OCI-LY3 (cell line): ENCODE data around the gene PLCH2.

Source experiments
- H2AFZ ChIP-seq: fragments of 200-600, 300-600 bp; shearing (Covaris generic); 2 replicates; pipeline ENCODE4 v1.6.0; 2014; ENCODE audit warnings: antibody characterized with exemption, low read depth, low read length
- H3K27ac ChIP-seq: fragments of 200-600, 300-600 bp; sonication (generic); 2 replicates; pipeline ENCODE4 v1.5.1; 2014; ENCODE audit warnings: mild to moderate bottlenecking, low read length, moderate library complexity, mixed read lengths
- H3K27me3 ChIP-seq: fragments of 200-600, 300-600 bp; sonication (generic); 2 replicates; pipeline ENCODE4 v1.6.1; 2014; ENCODE audit warnings: low read depth, low read length, mixed read lengths
- H3K36me3 ChIP-seq: fragments of 200-600, 300-600 bp; sonication (generic); replicated peaks from 2 replicates; pipeline ENCODE3; 2014; ENCODE audit warnings: low read depth, low read length, mixed read lengths
- H3K4me1 ChIP-seq: fragments of 300-600, 200-600 bp; sonication (generic); 2 replicates; pipeline ENCODE4 v1.6.1; 2014; ENCODE audit warnings: low read length, mixed read lengths
- H3K4me2 ChIP-seq: fragments of 200-600, 300-600 bp; sonication (generic); 2 replicates; pipeline ENCODE4 v1.6.1; 2014; ENCODE audit warnings: low read length, mixed read lengths
- H3K4me3 ChIP-seq: fragments of 300-600, 200-600 bp; sonication (generic); 2 replicates; pipeline ENCODE4 v1.5.1; 2014; ENCODE audit warnings: antibody characterized with exemption, mild to moderate bottlenecking, low read length, moderate library complexity
- H3K79me2 ChIP-seq: fragments of 300-600, 200-600 bp; shearing (Covaris generic); 2 replicates; pipeline ENCODE4 v1.6.1; 2014; ENCODE audit warnings: mild to moderate bottlenecking, low read length, mixed read lengths
- H3K9ac ChIP-seq: fragments of 300-600, 200-600 bp; shearing (Covaris generic); 2 replicates; pipeline ENCODE4 v1.6.0; 2014; ENCODE audit warnings: mild to moderate bottlenecking, low read length, moderate library complexity
- H3K9me3 ChIP-seq: fragments of 200-600, 300-600 bp; shearing (Covaris generic); 2 replicates; pipeline ENCODE4 v1.6.1; 2014; ENCODE audit warnings: low read length, mixed read lengths; ENCODE audit not compliant: insufficient read depth
- H4K20me1 ChIP-seq: fragments of 200-600, 300-600 bp; sonication (generic); 2 replicates; pipeline ENCODE4 v1.6.1; 2016; ENCODE audit warnings: low read length, mixed read lengths; ENCODE audit not compliant: insufficient read depth
- EZH2phosphoT487 ChIP-seq: fragments of 200-600 bp; shearing (Covaris generic); IDR thresholded peaks from 2 replicates; pipeline ENCODE4 v1.6.1; 2018; ENCODE audit warnings: antibody characterized with exemption, mixed run types, low read depth
- TF ChIP-seq, protein P1 (sequence below): fragments of 200-600, 300-600 bp; sonication (generic); IDR thresholded peaks from 2 replicates; pipeline ENCODE4 v1.5.1; 2014; ENCODE audit warnings: antibody characterized with exemption, low read length, low read depth

Gene PLCH2

DNA sequence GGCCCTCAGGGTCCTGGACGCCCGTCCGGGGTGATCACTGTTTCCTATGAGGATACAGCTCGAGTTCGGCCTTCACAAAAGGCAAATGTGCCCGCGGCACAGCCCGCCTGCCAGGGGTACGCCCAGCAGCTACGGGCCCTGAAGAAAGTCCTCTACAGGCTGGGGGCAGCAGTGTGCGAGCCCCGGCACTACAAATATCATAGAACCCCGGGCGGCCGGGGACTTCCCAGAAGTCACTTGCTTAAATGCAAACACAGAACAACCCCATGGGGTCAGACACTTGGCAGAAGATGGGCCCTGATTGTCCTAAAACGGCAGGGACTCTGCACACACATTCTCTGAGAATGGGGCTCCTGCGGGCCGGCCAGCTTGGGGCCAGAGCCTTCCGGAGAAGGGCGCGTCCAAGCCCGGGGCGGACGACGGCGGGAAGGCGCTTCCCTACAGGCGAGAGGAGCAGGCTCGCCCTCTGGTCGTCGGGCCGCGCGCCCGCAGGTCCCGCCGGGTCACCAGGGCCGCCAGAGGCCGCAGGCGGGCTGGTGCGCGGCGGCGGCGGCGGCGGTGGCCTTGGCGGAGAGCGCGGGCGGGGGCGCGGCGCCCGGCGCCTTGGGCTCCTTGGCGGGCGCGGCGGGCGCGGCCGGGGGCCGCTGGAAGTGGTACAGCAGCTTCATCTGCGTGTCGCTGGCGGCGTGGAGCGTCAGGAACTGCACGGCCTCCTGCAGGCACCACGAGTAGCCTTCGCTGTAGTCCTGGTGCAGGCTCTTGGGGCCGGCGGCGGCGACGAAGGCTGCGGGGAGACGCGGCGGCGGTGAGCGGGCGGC, 53.1 kb downstream of the PLCH2 start:
- Histone ChIP-seq H4K20me1 (peaks cover 17% of the 10 kb centered on the region), H3K36me3 (no peaks in the 10 kb centered on the region), H3K27ac (no peak overlapping the region), H3K4me3 (no peak overlapping the region), H3K9me3 (no peaks in the 10 kb centered on the region), H2AFZ (no peak overlapping the region), H3K27me3 (0 out of 2 replicates have a peak, but pooled peaks cover 4% of the 10 kb centered on the region), H3K4me2 (no peak overlapping the region), H3K79me2 (peaks cover 19% of the 10 kb centered on the region), H3K4me1 (peaks cover 17% of the 10 kb centered on the region), H3K9ac (no peak overlapping the region)
- TF ChIP-seq, protein P1, sequence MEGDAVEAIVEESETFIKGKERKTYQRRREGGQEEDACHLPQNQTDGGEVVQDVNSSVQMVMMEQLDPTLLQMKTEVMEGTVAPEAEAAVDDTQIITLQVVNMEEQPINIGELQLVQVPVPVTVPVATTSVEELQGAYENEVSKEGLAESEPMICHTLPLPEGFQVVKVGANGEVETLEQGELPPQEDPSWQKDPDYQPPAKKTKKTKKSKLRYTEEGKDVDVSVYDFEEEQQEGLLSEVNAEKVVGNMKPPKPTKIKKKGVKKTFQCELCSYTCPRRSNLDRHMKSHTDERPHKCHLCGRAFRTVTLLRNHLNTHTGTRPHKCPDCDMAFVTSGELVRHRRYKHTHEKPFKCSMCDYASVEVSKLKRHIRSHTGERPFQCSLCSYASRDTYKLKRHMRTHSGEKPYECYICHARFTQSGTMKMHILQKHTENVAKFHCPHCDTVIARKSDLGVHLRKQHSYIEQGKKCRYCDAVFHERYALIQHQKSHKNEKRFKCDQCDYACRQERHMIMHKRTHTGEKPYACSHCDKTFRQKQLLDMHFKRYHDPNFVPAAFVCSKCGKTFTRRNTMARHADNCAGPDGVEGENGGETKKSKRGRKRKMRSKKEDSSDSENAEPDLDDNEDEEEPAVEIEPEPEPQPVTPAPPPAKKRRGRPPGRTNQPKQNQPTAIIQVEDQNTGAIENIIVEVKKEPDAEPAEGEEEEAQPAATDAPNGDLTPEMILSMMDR: no peak
- no peak for TF ChIP-seq EZH2phosphoT487

DNA sequence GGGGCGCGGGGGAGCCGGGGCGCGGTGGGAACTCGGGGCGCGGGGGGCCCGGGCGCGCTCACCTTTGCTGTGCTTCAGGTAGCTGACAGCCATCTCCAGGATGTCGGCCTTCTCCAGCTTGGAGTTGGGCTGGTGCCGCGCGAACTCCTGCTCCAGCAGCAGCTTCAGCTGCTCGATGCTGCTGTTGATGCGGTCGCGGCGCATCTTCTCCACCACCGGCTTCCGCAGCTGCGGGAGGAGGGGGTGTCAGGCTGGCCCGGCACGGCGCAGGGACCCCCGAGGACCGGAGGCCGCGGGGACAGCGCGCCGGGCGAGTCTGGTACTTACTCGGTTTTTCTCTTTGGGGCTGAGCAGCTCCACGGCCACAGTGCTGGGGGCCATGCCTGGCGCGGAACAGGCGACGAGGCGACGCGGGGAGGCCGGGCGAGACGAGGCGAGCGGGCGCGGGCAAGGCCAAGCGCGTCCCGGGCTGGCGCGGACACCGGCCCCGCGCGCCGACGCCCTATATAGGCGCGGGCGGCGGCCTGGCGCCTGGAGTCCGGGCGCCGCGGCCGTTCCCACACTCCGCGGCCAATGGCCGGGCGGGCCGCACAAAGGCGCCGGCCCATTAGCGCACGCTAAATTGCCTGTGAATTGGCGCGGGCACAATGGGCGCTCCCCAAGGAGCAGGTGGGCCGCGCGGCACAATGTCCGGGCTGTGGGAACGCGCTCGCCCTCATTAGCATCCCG, 53.9 kb downstream of the PLCH2 start, which contains the start of gene HES5:
Gene HES5 (minus strand): TSS at position 480 of the 729 bp plus-strand sequence. CDS start 99 bp downstream, at position 381.
- H3K79me2 ChIP-seq: peaks cover 11% of the 10 kb centered on the region
- H3K4me1 ChIP-seq: peaks cover 12% of the 10 kb centered on the region
- peaks cover 8% of the 10 kb centered on the region; the same call in 1 of the 2 replicates for H3K27me3 ChIP-seq
- H4K20me1 ChIP-seq: peaks cover 9% of the 10 kb centered on the region
- H2AFZ ChIP-seq: no peak within 1 kb of the TSS
- no peak within 1 kb of the TSS for H3K4me3 ChIP-seq
- H3K27ac ChIP-seq: no peak within 1 kb of the TSS
- H3K36me3 ChIP-seq: no peaks in the 10 kb centered on the region
- H3K4me2 ChIP-seq: no peak within 1 kb of the TSS
- no peak within 1 kb of the TSS for H3K9ac ChIP-seq
- no peaks in the 10 kb centered on the region for H3K9me3 ChIP-seq
- no peak for TF ChIP-seq EZH2phosphoT487
- TF ChIP-seq, protein P1: no peak

DNA sequence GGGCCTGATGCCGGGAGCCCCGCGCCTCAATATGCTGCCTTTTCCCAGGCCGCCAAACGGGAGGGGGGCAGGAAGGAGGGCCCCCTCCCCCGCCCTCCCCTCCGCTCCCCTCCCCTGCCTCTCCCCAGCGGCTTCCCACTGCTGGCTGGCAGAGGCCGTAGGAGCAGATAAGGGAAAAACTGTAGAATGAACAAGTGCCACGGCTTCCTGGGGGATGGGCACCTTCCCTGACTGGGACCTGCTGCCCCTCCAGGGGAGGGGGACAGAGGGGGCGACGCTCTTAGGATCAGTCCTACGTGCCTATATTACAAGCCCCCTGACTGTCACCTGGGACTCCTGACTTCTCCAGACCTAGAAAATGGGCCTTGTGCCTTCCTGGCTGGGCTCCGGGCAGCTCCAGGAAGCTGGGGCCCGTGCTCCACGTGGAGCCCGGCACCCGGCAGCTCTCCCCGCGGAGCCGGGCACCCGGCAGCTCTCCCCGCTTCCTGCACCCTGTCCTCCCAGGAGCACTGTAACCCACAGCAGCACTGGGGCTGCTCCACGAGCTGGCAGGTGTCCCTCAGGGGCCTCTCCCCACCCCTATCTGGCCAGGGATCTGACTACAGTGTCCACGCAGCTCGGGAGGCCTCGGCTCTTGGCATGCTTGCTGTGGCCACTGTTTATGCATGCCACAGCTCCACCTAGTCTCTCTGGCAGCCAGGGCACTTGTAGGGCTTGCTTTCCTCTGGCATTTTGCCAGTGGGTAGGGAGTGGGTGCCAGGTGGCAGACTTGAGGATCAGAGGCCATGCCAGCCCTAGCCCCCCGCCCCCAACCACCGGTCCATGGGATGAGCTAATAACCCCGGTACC, 54.6 kb downstream of the PLCH2 start:
- Histone ChIP-seq H3K79me2 (peaks cover 3% of the 10 kb centered on the region), H3K4me3 (no peak overlapping the region), H3K4me1 (peaks cover 7% of the 10 kb centered on the region), H4K20me1 (peaks cover 1% of the 10 kb centered on the region; the same call in 1 of the 2 replicates), H3K9ac (no peak overlapping the region), H3K9me3 (no peaks in the 10 kb centered on the region), H3K4me2 (no peak overlapping the region), H2AFZ (no peak overlapping the region), H3K27me3 (peaks cover 10% of the 10 kb centered on the region; the same call in 1 of the 2 replicates), H3K27ac (no peak overlapping the region), H3K36me3 (no peaks in the 10 kb centered on the region)
- TF ChIP-seq, protein P1: no peak
- no peak for TF ChIP-seq EZH2phosphoT487
